Coronary artery (tissue), 2 donors: ENCODE data around the gene VEGFB.

Experiments used
- DNase-seq: peaks from one replicate; pipeline ENCODE4 v3.0.0-alpha.2; 2017; ENCODE audit warnings: low spot score
- H3K27ac ChIP-seq, 2 donors: fragments of 200-600 bp; sonication (generic); one replicate each; pipeline ENCODE4 v1.5.1; 2016 to 2019
- H3K4me3 ChIP-seq: fragments of 200-600 bp; sonication (generic); 2 replicates; pipeline ENCODE4 v1.5.1; 2016; ENCODE audit warnings: mild to moderate bottlenecking, moderate library complexity
- CTCF ChIP-seq: fragments of 200-600 bp; sonication (generic); IDR thresholded peaks from one replicate; pipeline ENCODE4 v1.5.1; 2019; ENCODE audit warnings: antibody characterized with exemption

Gene VEGFB

GRCh38 chr11:64238999-64239398, 4.6 kb downstream of the VEGFB start:
- Histone ChIP-seq H3K4me3 (no peak overlapping the region), H3K27ac (peak overlapping the region in 1 of 2 donors; percentile 56)
- TF ChIP-seq CTCF: no peak
- no peak for DNase-seq

- Histone ChIP-seq H3K27ac (peak overlapping the region; percentile 100), H3K4me3 (peak overlapping the region; percentile 96)
- TF ChIP-seq CTCF: no peak
- no peak for DNase-seq
Observed at GRCh38 chr11:64239662-64240434, 5.5 kb downstream of the VEGFB start.

- H3K4me3 ChIP-seq: peak within 1 kb of the TSS; percentile 96
- H3K27ac ChIP-seq: peak within 1 kb of the TSS; percentile 100
- peak; percentile 99 for DNase-seq
- TF ChIP-seq CTCF: no peak
Observed at GRCh38 chr11:64240435-64241240, 6.3 kb downstream of the VEGFB start, which contains the start of gene FKBP2. FKBP2 (plus strand) TSS chr11:64241095; CDS start chr11:64242388, 1,293 bp downstream.

GRCh38 chr11:64241241-64241490, 6.8 kb downstream of the VEGFB start:
- peak; percentile 100 for DNase-seq
- Histone ChIP-seq H3K27ac (peak overlapping the region; percentile 100), H3K4me3 (peak overlapping the region; percentile 96)
- TF ChIP-seq CTCF: no peak

- no peak for DNase-seq
- Histone ChIP-seq H3K4me3 (peak overlapping the region; percentile 96), H3K27ac (peak overlapping the region; percentile 93 to 100)
- no peak for TF ChIP-seq CTCF
Observed at GRCh38 chr11:64241491-64242374, 7.3 kb downstream of the VEGFB start.

- TF ChIP-seq CTCF: no peak
- peak overlapping the region; percentile 96 for H3K4me3 ChIP-seq
- peak overlapping the region in 1 of 2 donors; percentile 100 for H3K27ac ChIP-seq
- no peak for DNase-seq
Observed at GRCh38 chr11:64243236-64243854, 9.0 kb downstream of the VEGFB start.
